ENCODE results near the gene ORAI2. TPM values are rescaled to one million over a fixed set of nuclear protein-coding genes. Genes with fewer than 3 reads are reported as not detected.
"Not testable (repeated sequence)": the region's sequence is repeated elsewhere in the genome, so short reads cannot be mapped to it uniquely, and the experiment has no call there.

ORAI2 gene
- total RNA-seq, 4 donors from 2014 or later: 0.30 to 9.1 (median 5.1) TPM

DNA sequence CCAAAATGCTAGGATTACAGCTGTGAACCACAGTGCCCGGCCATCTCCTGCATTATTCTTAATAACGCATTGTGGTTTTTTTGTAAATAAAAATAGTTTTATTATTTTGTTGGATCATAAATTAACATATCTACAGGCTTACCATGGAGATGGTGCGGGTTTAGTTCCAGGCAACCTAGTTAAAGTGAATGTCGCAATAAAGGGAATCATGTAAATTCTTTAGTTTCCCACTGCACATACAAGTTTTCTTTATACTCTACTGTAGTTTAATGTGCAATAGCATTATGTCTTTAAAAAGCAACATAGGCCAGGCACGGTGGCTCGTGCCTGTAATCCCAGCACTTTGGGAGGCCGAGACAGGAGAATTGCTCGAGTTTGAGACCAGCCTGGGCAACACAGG lies 34.8 kb upstream of the ORAI2 start:
- H3K4me1 ChIP-seq: peaks cover 7 to 25% (median 12%) of the 10 kb centered on the region in 3 donors
- no peaks in the 10 kb centered on the region for H3K9me3 ChIP-seq
- TF ChIP-seq, protein P1, sequence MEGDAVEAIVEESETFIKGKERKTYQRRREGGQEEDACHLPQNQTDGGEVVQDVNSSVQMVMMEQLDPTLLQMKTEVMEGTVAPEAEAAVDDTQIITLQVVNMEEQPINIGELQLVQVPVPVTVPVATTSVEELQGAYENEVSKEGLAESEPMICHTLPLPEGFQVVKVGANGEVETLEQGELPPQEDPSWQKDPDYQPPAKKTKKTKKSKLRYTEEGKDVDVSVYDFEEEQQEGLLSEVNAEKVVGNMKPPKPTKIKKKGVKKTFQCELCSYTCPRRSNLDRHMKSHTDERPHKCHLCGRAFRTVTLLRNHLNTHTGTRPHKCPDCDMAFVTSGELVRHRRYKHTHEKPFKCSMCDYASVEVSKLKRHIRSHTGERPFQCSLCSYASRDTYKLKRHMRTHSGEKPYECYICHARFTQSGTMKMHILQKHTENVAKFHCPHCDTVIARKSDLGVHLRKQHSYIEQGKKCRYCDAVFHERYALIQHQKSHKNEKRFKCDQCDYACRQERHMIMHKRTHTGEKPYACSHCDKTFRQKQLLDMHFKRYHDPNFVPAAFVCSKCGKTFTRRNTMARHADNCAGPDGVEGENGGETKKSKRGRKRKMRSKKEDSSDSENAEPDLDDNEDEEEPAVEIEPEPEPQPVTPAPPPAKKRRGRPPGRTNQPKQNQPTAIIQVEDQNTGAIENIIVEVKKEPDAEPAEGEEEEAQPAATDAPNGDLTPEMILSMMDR (IDR thresholded peaks at IDR 0.05): no peak
- TF ChIP-seq POLR2A (IDR thresholded peaks at IDR 0.05): no peak
- DNase-seq: no peak
- intact Hi-C loops (cut with DNase I): no loop called here
- no peaks in the 10 kb centered on the region for H3K27me3 ChIP-seq
- peaks cover 0 to 58% (median 12%) of the 10 kb centered on the region in 3 donors for H3K36me3 ChIP-seq
- H3K27ac ChIP-seq: no peak overlapping the region
- no peak overlapping the region for H3K4me3 ChIP-seq
- 93 to 97% methylated on average over 8 of the region's 8 CpGs for WGBS, 2 donors

DNA sequence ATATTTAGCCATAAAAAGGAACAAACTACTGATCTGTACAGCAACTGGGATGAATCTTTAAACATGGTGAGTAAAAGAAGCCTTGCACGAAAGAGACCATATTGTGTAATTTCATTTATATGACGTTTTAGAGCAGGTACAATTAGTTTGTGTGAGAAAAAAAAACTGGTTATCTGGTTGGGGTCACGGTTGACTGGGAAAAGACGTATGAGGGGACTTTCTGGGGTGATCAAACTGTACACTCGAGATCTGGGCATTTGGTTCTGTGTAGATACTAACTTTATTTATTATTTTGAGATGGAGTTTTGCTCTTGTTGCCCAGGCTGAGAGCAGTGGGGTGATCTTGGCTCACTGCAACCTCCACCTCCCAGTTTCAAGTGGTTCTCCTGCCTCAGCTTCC lies 33.0 kb upstream of the ORAI2 start:
- no peaks in the 10 kb centered on the region for H3K9me3 ChIP-seq
- H3K27me3 ChIP-seq: no peaks in the 10 kb centered on the region
- intact Hi-C loops (cut with DNase I): no loop called here
- no peak overlapping the region for H3K4me3 ChIP-seq
- H3K4me1 ChIP-seq: peaks cover 7 to 22% (median 11%) of the 10 kb centered on the region in 3 donors
- peaks cover 0 to 72% (median 23%) of the 10 kb centered on the region in 3 donors for H3K36me3 ChIP-seq
- no peak overlapping the region for H3K27ac ChIP-seq
- 78 to 79% methylated on average over 5 of the region's 5 CpGs for WGBS, 2 donors
- TF ChIP-seq, protein P1 (IDR thresholded peaks at IDR 0.05): no peak
- no peak for TF ChIP-seq POLR2A (IDR thresholded peaks at IDR 0.05)
- DNase-seq: no peak

DNA sequence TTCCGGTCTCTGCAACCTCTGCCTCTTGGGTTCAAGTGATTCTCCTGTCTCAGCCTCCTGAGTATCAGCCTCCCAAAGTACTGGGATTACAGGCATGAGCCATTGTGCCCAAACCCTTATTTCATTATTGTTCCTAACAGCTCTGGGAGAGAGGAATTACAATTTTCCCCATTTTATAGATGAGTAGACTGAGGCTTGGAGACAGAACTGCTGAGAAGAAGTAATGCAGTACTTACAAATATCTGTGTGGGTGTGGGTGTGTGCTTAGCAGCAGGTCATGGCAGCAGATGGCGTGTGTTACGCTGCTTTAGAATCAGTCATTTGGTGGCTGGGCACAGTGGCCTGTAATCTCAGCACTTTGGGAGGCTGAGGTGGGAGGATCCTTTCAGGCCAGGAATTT lies 29.8 kb upstream of the ORAI2 start:
- peaks cover 9 to 100% (median 50%) of the 10 kb centered on the region in 3 donors for H3K36me3 ChIP-seq
- H3K9me3 ChIP-seq: no peaks in the 10 kb centered on the region
- TF ChIP-seq, protein P1 (IDR thresholded peaks at IDR 0.05): no peak
- TF ChIP-seq POLR2A (IDR thresholded peaks at IDR 0.05): no peak

GRCh38 chr7:102404005-102404861 lies 29.1 kb upstream of the ORAI2 start:
- Histone ChIP-seq H3K27me3 (no peaks in the 10 kb centered on the region), H3K27ac (no peak overlapping the region), H3K4me1 (no peaks in the 10 kb centered on the region), H3K9me3 (no peaks in the 10 kb centered on the region), H3K36me3 (peaks cover 9 to 100% (median 49%) of the 10 kb centered on the region in 3 donors), H3K4me3 (no peak overlapping the region)
- no peak for DNase-seq
- TF ChIP-seq POLR2A (IDR thresholded peaks at IDR 0.05): no peak
- TF ChIP-seq, protein P1 (IDR thresholded peaks at IDR 0.05): peak; percentile 37 to 68 (median 58)
- intact Hi-C loops (cut with DNase I): no loop called here
- 62 to 72% methylated on average over 10 to 15 of the region's 15 CpGs for whole genome bisulfite sequencing, 2 donors

More for the DNA sequence above, 29.8 kb upstream of the ORAI2 start:
- 95 to 97% methylated on average over 3 of the region's 3 CpGs for WGBS, 2 donors
- Histone ChIP-seq H3K27ac (no peak overlapping the region), H3K4me3 (no peak overlapping the region), H3K27me3 (no peaks in the 10 kb centered on the region), H3K4me1 (no peaks in the 10 kb centered on the region)
- no peak for DNase-seq
- intact Hi-C loops (cut with DNase I): no loop called here

DNA sequence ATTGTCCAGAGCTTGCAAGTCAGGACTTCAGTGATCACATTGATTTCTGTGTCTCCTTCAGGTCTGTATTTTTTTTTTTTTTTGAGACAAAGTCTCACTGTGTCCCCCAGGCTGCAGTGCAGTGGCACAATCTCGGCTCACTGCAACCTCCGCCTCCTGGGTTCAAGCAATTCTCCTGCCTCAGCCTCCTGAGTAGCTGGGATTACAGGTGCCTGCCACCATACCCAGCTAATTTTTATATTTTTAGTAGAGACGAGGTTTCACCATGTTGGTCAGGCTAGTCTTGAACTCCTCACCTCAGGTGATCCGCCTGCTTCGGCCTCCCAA lies 28.6 kb upstream of the ORAI2 start:
- H3K4me3 ChIP-seq; H3K9me3 ChIP-seq; H3K27ac ChIP-seq; DNase-seq; intact Hi-C loops (cut with DNase I); H3K27me3 ChIP-seq; H3K4me1 ChIP-seq: not testable (repeated sequence)
- peaks cover 9 to 100% (median 49%) of the 10 kb centered on the region in 3 donors for H3K36me3 ChIP-seq
- 90 to 95% methylated on average over 3 to 5 of the region's 5 CpGs for WGBS, 2 donors

Data from esophagus squamous epithelium (tissue), 5 donors.